GM10847 (cell line): ENCODE results near the gene RIPOR3.

Source experiments
- POLR2A ChIP-seq: IDR thresholded peaks from 2 replicates; pipeline ENCODE4 v1.6.1; 2011; ENCODE audit not compliant: insufficient read length; ENCODE audit errors: extremely low read depth

RIPOR3 gene

DNA sequence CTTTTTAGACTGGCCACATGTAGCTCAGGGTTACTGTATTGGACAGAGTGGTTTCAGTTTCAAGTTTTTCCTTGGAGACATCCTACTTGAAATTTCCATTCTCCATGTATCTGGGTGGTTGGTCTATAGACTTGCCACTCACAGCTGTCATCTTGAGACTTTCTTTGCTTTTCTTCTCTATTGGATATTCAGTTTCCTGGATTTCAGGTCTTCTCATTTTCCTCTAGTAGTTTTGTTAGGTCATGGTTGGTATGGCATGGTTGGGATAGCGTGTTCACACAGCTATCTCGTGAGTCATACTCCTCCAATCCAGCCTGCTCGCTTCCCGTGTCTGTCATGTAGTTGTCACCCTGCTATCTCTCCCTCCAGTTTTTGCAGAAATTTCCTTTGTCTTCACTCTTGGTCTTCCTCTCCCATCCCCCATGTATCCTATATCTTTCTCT is 132.8 kb downstream of the RIPOR3 start:
- no peak for TF ChIP-seq POLR2A

DNA sequence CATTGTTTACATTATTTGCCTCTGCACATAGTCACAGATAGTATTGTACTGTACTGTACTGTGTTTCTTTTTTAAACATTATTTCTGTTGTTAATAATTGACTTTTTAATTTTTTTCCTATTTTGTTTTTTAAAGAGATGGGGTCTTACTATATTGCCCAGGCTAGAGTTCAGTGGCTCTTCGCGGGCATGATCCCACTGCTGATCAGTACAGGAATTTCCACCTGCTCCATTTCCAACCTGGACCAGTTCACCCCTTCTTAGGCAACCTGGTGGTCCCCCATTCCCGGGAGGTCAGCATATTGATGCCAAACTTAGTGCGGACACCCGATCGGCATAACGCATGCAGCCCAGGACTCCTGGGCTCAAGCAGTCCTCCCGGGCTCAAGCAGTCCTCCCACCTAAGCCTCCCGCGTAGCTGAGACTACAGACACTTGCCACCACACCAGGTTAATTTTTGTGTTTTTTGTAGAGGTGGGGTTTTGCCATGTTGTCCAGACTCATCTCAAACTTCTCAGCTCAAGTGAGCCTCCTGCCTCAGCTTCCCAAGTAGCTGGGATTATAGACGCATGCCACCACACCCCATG is 133.7 kb downstream of the RIPOR3 start:
- no peak for TF ChIP-seq POLR2A

DNA sequence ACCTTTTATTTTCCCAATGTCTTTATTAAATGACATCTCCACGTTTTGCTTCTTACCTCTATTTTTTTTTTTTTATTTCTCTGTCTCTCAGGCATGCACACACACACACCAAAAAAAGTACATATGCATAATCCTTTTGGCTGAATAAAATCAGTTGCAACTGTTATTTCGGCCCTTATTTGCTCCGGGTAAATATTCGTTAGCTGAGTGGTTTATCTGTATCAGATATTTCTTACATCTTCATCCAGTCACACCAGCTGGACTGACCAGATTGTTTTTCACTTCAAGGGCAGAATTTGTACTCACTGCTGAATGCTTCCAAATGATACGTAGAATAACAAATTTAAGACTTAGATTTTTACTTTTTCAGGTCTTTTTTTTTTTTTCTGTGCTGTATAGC is 135.7 kb downstream of the RIPOR3 start:
- TF ChIP-seq POLR2A, result no peak

DNA sequence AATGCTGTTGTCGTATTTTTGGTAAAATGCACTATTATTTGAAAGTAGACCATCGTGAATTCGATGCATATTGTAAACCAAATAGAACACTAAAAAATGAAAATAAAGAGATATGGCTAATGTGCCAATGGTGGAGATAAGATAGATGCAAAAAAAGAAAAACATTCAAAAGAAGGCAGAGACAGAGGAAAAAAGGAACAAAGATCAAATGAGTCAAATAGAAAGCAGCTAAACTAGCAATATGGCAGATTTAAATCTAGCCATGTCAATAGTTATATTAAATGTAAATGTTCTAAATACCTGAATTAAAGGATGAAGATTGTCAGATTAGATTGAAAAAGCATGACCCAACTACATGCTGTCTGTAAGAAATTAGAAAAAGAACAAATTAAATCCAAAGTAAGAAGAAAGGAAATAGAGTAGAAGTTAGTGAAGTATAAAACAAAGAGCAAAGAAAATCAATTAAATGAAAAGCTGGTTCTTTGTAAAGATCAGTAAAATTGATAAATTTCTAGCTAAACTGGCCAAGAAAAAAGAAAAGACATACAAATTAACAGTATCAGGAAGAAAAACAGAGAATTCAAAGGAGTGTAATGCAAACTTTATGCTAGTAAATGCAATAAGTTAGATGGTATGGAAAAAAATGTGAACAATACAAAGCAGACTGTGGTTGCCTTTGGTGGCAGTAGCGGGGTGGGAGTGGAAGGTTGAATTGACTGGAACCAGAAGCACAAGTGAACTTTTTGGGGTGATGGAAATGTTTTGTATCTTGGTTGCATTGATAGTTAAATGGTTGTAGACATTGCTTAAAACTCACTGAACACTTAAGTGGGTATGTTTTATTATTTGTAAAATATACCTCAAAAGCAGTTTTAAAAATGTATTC is 136.4 kb downstream of the RIPOR3 start:
- no peak for TF ChIP-seq POLR2A

DNA sequence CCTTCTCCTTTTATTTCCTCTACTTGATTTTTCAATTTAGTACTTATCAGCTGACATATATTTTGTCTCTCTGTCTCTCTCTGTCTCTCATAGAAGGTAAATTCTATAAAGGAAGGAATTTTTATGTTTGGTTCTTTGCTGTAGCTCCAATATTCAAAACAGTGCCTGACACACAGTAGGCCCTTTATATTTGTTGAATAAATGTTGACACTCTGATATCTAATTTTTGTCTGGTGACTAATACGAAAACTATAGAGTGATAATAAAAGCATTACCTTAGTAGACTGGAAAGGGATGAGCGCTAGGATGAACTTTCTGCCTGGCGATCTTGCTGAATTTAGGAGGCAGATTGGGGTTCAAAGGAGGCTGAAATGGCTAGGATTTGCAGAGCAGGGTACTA is 138.4 kb downstream of the RIPOR3 start:
- TF ChIP-seq POLR2A, result no peak

DNA sequence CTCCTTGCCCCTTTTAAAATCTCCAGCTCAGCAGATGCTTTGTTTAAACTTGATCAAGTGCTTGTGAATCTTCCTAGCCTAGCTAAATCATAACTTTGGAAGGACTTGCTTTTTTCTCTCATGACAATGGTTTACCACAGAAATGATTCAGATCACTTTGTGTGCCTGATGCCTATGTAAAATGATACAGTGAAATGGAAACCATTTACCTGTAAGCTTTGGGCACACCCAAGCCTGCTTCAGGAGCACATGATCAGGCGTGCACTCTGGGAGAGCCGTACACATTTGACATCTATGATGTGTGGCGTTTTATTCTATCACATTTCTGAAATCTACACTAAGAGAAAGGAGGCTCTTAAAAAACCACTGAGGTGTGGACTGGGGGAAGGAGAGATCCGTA is 140.1 kb downstream of the RIPOR3 start:
- no peak for TF ChIP-seq POLR2A

DNA sequence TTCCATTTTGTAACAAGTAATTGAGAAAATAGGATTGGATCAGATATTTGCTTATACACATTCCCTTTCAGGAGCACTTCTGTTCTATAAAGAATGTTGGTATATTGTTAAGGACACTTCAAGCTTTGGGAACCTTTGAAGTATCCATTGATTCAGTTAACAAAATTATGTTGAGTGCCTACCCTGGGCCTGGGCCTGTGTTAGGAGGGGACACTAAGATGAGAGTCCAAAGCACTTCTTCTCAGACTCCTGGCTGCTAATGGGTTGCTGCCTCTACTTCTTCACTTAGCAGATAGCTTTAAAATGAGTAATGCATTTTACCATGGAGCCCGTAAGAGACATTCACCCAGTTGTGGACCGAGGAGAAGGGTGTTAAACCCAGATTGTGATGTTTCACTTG is 140.8 kb downstream of the RIPOR3 start:
- TF ChIP-seq POLR2A, result no peak

DNA sequence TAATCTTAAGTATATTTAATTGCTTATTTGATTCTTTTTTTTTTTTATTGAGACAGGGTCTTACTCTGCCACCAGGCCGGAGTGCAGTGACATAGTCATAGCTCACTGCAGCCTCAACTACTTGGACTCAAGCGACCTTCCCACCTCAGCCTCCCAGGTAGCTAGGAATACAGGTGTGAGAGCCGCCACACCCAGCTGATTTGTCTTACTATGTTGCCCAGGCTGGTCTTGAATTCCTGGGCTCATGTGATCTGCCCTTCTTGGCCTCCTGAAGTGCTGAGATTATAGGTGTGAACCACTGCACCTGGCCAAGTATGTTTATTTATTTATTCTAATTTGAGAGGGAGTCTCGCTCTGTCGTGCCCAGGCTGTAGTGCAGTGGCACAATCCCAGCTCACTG is 142.9 kb downstream of the RIPOR3 start:
- TF ChIP-seq POLR2A, result no peak

DNA sequence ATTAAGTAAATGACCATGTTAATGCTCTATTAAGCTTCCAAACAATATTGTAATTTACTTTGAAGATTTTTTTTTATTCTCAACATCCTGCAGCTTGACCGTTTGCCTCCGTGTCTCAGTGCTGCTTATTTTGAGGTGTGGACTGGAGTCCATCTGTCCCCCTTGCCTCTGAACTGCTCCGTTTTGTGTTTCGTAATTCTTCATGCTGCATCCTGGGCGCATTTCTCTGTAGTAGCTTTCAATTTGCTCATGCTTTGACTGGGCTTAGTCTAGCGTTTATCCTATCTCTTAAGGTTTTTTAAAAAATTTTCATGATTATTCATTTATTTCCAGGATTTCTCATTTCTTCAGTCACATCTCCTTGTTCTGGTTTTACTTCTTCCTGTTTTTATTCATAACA is 143.4 kb downstream of the RIPOR3 start:
- TF ChIP-seq POLR2A, result no peak

DNA sequence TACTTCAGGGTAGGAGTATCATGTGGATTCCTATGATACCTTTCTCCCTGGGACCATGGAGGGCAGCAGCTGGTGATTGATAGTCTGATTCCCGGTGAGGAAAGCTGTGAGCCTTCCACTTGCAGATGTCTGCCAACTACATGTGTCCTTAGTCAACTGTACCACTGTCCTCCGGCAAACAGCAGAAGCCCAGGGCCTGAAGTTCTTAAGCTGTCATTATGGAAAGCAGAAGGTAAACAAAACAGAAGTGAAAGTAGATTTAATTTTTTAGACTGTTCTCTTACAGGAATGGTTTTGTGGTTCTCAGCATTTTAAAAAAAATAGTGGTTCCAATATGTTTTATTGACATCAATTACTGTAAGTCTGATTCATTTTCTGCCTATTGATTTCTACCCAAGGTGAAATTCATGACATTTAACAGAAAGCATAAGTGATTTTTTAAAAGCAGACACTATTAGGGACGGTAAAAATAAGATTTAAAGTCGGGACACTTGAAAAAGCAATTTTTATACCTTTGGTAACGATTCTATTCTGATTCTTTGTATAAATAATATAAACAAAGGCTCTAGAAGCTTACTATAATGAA is 144.5 kb downstream of the RIPOR3 start:
- no peak for TF ChIP-seq POLR2A

DNA sequence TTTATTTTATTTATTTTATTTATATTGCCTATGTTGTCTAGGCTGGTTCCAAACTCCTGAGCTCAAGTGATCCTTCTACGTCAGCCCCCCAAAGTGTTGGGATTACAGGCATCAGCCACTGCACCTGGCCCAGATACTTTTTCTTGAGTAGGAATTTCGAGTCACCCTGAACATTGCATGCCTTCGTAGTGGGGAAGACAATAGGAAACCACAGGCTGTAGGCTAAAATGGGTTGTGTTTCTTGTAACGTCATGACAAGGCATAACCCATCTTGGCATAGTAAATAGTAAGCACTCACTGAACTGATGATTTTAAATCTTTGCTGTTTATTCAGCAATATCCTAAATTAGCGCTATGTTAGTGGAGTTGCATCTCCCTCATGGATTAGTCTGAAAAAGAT is 146.2 kb downstream of the RIPOR3 start:
- no peak for TF ChIP-seq POLR2A

DNA sequence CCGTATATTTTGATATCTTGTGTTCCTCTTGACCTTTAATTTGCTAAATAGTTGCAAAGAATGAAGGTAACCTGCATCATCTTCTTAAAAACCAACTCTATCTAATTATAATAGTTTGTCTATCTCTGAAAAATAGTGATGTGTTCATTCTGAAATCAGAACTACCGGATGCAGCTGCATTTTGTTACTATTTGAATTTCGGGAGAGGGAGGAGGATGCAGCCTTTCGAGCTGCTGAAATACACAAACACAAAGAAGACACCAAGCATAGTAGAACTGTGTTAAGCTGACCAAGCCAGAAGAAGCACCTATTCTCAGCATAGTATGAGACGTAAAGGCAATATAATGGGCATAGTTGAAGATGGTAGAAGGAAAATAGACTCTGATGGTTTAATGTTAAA is 148.0 kb downstream of the RIPOR3 start:
- TF ChIP-seq POLR2A, result no peak

DNA sequence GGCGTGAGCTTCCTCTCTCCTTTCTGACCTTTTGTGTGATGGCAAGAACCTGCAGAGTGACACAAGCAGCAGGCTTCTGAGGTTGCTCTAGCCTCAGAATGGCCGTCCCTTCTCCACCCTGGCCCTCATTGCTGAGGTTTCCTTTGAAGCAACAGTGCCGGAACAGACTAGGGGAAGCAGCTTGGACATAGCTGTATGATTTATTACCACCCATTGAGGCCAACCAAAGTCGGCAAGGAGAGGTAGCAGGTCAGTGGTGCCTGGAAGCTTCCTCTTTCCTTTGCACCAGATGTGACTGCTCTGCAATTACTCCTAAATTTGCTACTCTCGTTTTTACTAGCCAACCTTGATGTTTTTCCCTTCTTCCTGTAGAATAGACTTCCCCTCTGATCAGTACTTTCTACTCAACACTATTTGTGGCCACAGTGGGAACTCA is 149.7 kb downstream of the RIPOR3 start:
- TF ChIP-seq POLR2A, result no peak

DNA sequence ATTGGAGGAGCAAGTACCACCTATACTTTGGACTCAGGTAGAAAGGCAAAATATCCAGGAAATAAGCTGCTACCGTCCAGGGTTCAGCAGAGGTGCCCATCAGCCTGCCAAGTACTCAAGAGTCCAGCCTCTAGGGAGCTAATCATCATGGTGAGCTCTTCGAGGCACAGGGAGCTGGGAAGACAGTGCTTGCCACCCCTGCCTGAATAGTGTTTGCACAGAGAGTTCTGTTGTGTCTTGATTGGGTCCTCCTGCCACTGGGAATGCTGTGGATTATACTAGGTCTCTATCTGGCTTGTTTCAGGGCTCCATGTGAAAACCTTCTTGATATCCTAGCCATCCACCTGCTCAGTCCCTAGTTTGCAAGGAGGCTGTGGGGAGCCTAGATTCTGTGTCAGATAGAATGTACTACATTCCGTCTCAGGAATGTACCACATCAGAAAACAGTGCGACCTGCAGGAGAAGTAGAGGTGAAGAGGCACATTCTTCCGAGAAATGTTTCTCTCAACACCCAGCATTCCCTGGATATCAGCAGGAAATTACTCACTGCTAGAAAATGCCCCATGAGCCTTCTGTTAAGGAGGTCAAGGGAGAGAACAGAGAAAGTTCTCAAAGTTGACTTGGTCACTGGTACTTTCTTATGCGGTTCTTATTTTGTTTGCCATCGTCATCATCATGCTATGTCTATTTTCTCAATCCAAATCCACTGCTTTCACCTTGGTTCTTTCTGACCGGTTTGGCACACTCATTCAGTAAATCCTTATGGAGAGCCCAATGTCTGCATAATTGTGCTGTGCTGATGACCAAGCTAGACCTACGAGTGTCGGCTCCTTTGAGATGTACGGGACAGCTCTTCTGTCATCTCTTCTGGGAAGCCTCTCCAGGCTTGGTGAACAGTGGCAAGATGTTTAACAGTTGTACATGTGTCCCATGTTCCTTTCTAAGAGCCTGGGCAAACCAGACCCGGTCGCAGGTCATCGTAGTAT is 150.4 kb downstream of the RIPOR3 start:
- TF ChIP-seq POLR2A, result no peak

DNA sequence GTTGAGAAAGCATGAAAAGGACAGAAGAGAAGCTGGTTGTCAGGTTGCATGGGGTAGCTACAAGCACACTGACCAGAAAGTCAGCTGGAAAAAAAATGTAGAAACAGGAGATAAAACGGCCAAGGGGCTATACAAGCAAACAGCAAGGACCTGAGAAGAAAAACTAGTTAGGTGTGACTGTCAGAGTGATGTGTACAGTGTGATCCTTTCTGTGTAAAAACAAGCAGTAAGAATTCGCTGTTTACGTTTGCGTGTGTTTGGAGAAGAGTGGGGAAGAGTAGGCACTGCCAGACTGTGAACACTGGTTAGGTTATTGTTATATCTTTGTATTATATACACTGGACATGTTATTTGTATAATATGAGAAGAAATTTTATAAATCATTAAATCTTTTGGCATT is 153.1 kb downstream of the RIPOR3 start:
- TF ChIP-seq POLR2A, result no peak

DNA sequence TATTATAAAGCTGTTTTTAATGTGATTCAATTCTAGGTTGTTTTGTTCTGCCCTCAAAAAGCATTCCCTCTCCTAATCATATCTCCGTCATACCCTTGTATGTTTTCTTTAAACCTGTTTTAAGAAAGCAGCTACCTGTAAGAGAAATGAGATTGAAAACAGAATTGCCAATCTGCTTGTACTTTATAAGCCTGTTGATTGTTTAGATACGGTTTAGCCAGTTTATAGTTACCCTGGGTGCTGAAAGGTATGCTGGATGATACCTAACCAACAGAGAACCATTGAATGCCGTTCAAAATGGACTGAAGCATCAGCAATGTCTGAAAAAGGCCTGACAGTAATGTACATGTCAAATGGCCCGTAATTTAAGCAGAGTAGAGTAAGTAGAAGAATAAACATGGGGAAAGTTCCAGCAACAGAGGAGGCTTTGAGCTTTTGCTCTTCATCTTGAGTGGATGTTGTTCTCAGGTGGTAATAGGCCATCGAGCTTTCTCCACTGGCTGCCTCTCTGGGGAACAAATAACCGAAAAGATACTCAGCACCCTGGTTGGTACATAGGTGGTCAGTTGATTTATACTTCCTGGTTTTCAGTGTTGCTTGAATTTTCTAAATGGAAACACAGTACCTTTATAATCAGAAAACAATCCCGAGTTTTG is 153.7 kb downstream of the RIPOR3 start:
- no peak for TF ChIP-seq POLR2A
